ENCODE measurements around the gene ZNF548. TPM values are rescaled to one million over a fixed set of nuclear protein-coding genes. Genes with fewer than 3 reads are reported as not detected.

ZNF548 gene
- total and polyA plus RNA-seq, 10 donors, result 12.4 to 48.2 (median 29.8) TPM

DNA sequence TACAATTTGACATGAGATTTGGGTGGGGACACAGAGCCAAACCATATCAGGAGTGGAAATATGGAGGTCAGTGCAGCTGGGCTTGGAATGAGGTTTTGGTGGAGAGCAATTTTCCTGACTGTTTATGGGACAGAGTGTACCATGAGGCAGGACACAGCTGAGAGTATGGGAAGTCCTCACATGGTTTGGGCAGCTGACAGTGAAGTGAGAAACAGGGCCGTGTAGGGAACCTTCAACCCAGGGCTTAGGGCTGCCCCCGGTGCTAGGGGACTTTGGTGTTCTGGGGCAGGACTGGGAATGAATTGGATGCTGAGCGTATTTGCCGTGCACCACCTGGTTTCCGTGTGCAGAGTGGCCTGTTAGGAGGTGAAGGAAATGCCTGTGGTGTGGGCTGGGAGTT lies 6.1 kb downstream of the ZNF548 start:
- Histone ChIP-seq H3K27me3 (replicated peaks in 1 of 7) (no peaks in the 10 kb centered on the region), H3K4me1 (peaks cover 0 to 27% (median 9%) of the 10 kb centered on the region in 6 donors), H3K27ac (no peak overlapping the region), H3K9me3 (peaks cover 0 to 56% (median 43%) of the 10 kb centered on the region in 8 donors), H3K4me3 (no peak overlapping the region), H3K36me3 (peaks cover 8 to 81% (median 56%) of the 10 kb centered on the region in 6 donors)
- intact Hi-C loops (cut with DNase I; ENCODE audit: low total_unique reads), result no loop called here
- TF ChIP-seq, protein P1, sequence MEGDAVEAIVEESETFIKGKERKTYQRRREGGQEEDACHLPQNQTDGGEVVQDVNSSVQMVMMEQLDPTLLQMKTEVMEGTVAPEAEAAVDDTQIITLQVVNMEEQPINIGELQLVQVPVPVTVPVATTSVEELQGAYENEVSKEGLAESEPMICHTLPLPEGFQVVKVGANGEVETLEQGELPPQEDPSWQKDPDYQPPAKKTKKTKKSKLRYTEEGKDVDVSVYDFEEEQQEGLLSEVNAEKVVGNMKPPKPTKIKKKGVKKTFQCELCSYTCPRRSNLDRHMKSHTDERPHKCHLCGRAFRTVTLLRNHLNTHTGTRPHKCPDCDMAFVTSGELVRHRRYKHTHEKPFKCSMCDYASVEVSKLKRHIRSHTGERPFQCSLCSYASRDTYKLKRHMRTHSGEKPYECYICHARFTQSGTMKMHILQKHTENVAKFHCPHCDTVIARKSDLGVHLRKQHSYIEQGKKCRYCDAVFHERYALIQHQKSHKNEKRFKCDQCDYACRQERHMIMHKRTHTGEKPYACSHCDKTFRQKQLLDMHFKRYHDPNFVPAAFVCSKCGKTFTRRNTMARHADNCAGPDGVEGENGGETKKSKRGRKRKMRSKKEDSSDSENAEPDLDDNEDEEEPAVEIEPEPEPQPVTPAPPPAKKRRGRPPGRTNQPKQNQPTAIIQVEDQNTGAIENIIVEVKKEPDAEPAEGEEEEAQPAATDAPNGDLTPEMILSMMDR (IDR thresholded peaks at IDR 0.05 in 8 of 11, conservative IDR thresholded peaks at IDR 0.05 in 3 of 11), result no peak
- TF ChIP-seq POLR2A (IDR thresholded peaks at IDR 0.05) (no peak), POLR2AphosphoS5 (IDR thresholded peaks at IDR 0.05) (no peak)
- WGBS, 5 donors, result 83 to 95% (median 91%) methylated on average over 5 of the region's 5 CpGs
- DNase-seq, result no peak

DNA sequence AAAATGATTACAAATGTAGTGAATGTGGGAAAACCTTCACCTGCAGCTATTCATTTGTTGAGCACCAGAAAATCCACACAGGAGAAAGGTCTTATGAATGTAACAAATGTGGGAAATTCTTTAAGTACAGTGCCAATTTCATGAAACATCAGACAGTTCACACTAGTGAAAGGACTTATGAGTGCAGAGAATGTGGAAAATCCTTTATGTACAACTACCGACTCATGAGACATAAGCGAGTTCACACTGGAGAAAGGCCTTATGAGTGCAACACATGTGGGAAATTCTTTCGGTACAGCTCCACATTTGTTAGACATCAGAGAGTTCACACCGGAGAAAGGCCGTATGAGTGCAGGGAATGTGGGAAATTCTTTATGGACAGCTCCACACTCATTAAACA lies 9.2 kb downstream of the ZNF548 start:
- Histone ChIP-seq H3K27me3 (replicated peaks in 1 of 7) (no peaks in the 10 kb centered on the region), H3K9me3 (peaks cover 0 to 81% (median 69%) of the 10 kb centered on the region in 8 donors), H3K27ac (no peak overlapping the region), H3K4me1 (peaks cover 0 to 2% (median 0%) of the 10 kb centered on the region in 6 donors), H3K36me3 (peaks cover 8 to 88% (median 55%) of the 10 kb centered on the region in 6 donors), H3K4me3 (no peak overlapping the region)
- TF ChIP-seq, protein P1 (IDR thresholded peaks at IDR 0.05 in 8 of 11, conservative IDR thresholded peaks at IDR 0.05 in 3 of 11), result no peak
- intact Hi-C loops (cut with DNase I; ENCODE audit: low total_unique reads), result no loop called here
- 94 to 98% (median 97%) methylated on average over 5 of the region's 5 CpGs for WGBS, 5 donors
- no peak for DNase-seq

DNA sequence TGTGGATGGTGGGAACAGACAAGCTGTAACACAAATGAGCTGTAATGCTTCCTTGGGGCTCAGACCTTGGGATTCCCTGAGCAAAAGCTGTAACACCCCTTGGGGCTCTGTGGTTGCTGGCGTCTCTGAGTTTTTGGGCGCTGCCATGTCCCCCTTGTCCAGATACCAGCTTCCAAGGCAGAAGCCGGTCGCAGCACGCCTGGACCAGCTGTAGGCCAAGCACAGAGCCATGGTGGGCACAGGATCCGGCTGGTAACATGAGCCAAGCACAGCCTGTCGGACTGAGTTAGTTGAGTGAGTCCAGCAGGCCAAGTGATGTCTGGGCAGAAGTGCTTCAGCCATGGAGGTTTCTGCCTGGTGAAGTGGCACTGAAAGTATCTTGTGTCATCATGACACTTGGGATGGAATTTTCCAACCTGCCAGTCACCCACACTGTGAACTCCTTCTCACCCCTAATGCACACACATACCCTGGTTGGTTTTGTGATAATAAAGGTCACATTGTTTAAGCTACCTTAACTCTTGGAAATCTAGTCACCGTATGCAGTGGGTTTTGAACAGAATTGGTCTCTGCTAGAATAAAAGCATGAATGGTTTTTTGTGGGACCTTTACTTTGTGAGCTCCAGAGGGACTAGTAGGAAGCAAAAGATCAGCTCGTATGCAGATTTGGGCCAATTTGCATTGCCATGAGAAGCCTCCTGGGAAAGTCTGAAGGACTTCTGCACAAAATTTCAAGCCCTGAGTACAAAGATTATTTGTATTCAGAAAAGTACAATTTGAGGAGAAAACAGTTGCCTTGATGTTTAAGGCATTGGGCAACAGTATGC lies 14.3 kb downstream of the ZNF548 start:
- DNase-seq, result no peak
- Histone ChIP-seq H3K27ac (no peak overlapping the region), H3K4me1 (peaks cover 0 to 5% (median 2%) of the 10 kb centered on the region in 6 donors), H3K36me3 (peaks cover under 1 to 38% (median 13%) of the 10 kb centered on the region in 6 donors), H3K9me3 (peaks cover 0 to 50% (median 43%) of the 10 kb centered on the region in 8 donors), H3K4me3 (no peak overlapping the region), H3K27me3 (replicated peaks in 1 of 7) (no peaks in the 10 kb centered on the region)
- 87 to 98% (median 96%) methylated on average over 2 to 9 of the region's 9 CpGs for WGBS, 5 donors
- intact Hi-C loops (cut with DNase I; ENCODE audit: low total_unique reads), result no loop called here
- TF ChIP-seq POLR2AphosphoS5 (IDR thresholded peaks at IDR 0.05), result no peak
- TF ChIP-seq, protein P1 (IDR thresholded peaks at IDR 0.05 in 8 of 11, conservative IDR thresholded peaks at IDR 0.05 in 3 of 11), result no peak
- no peak for TF ChIP-seq POLR2A (IDR thresholded peaks at IDR 0.05)

DNA sequence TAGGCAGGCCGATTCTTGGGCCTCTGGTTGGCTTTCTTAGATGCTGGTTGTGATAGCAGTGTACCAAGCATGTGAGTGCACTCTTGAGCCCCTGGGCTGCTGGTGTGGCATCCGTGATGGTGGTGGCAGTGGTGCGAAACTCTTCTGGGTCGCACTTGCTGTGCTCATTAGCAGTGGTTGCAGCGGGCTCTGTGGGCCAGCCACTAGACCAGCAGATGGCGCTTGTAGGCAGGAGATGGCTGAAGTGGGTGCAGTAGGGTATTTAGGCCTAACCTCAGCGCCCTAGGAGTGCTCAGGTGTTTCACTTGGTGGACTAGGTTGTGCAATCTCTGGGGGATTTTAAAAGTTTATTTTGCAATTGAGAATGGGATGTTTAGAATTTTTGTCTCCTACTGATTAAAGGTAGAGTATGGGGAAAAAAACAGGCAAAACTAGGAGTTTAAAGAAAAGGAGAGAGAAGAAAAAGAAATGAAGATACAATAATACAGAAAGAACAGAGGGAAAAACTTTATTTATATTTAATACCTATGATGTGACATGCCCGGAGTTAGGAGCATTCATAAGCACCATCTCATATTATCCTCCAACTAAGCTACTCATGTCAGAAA lies 17.0 kb downstream of the ZNF548 start:
- no peak overlapping the region for H3K27ac ChIP-seq
- peaks cover 0 to 15% (median 0%) of the 10 kb centered on the region in 6 donors for H3K36me3 ChIP-seq
- intact Hi-C loops (cut with DNase I; ENCODE audit: low total_unique reads), result loop anchor here (5.0 kb wide), 1 partner anchor 746 kb away; the partner anchor contains the start of gene ZNF329
- 15 to 18% (median 18%) methylated on average over 8 of the region's 8 CpGs for WGBS, 5 donors
- peaks cover 5 to 18% (median 12%) of the 10 kb centered on the region in 6 donors for H3K4me1 ChIP-seq
- no peaks in the 10 kb centered on the region for H3K27me3 ChIP-seq (replicated peaks in 1 of 7)
- peaks cover 0 to 24% (median 18%) of the 10 kb centered on the region in 8 donors for H3K9me3 ChIP-seq
- TF ChIP-seq, protein P1 (IDR thresholded peaks at IDR 0.05 in 8 of 11, conservative IDR thresholded peaks at IDR 0.05 in 3 of 11), result peak; percentile 30 to 80 (median 66)
- TF ChIP-seq POLR2AphosphoS5 (IDR thresholded peaks at IDR 0.05) (peak in 2 of 3 donors; percentile 36 to 39), POLR2A (IDR thresholded peaks at IDR 0.05) (no peak)
- peak; percentile 86 for DNase-seq
- no peak overlapping the region for H3K4me3 ChIP-seq

Data from spleen (tissue), 11 donors.